Mammary epithelial cell (primary cell): ENCODE measurements around the gene AQP9.

Source experiments
- CTCF ChIP-seq, 2 donors: IDR thresholded peaks in 1 of 2; conservative IDR thresholded peaks in 1 of 2; 2 replicates each; pipeline ENCODE4 v1.5.1; 2011 to 2012; ENCODE audit warnings: inconsistent platforms in 2 of 2, low read length in 2 of 2, mild to moderate bottlenecking in 2 of 2, control low read depth in 1 of 2, low read depth in 1 of 2; ENCODE audit not compliant: insufficient read depth in 1 of 2; ENCODE audit errors: extremely low read depth in 1 of 2
- EZH2 ChIP-seq: IDR thresholded peaks from 2 replicates; pipeline ENCODE4 v1.6.1; 2012; ENCODE audit warnings: low read length, inconsistent platforms, borderline replicate concordance

- TF ChIP-seq CTCF (conservative IDR thresholded peaks at IDR 0.05 in 1 of 2, IDR thresholded peaks at IDR 0.05 in 1 of 2; ENCODE audit: extremely low read depth in 1 of 2, insufficient read depth in 1 of 2, low read depth in 1 of 2, low read length in 2 of 2), result no peak
- TF ChIP-seq EZH2, result no peak
Observed at GRCh38 chr15:58103482-58103881, 34.7 kb upstream of the AQP9 start.
